Trophoblast cell (in vitro differentiated cells and primary cell): ENCODE measurements around the gene ACIN1.

Source experiments
- DNase-seq, 2 donors: peaks; one replicate each; pipeline ENCODE4 v3.0.0-alpha.2; 2016
- H2AFZ ChIP-seq: 2 replicates; pipeline ENCODE4 v1.6.1; 2013; ENCODE audit warnings: low read length, moderate library complexity, mild to moderate bottlenecking; ENCODE audit not compliant: insufficient read depth, poor library complexity
- H2AK5ac ChIP-seq: 2 replicates; pipeline ENCODE4 v1.6.1; 2013; ENCODE audit warnings: mild to moderate bottlenecking, low read length
- H2BK120ac ChIP-seq: 2 replicates; pipeline ENCODE4 v1.6.1; 2013; ENCODE audit warnings: low read length, mild to moderate bottlenecking, moderate library complexity; ENCODE audit not compliant: insufficient read depth, poor library complexity
- H2BK12ac ChIP-seq: 2 replicates; pipeline ENCODE4 v1.6.1; 2013; ENCODE audit warnings: mild to moderate bottlenecking, low read length, moderate library complexity
- H2BK5ac ChIP-seq: 2 replicates; pipeline ENCODE4 v1.6.1; 2013; ENCODE audit warnings: low read length, low read depth, moderate library complexity, mild to moderate bottlenecking; ENCODE audit not compliant: poor library complexity
- H3K14ac ChIP-seq: 2 replicates; pipeline ENCODE4 v1.6.1; 2013; ENCODE audit warnings: mild to moderate bottlenecking, low read length
- H3K18ac ChIP-seq: 2 replicates; pipeline ENCODE4 v1.6.1; 2013; ENCODE audit warnings: mild to moderate bottlenecking, low read length
- H3K23ac ChIP-seq: 2 replicates; pipeline ENCODE4 v1.6.1; 2013; ENCODE audit warnings: low read length
- H3K27ac ChIP-seq: 2 replicates; pipeline ENCODE4 v1.5.1; 2013; ENCODE audit warnings: low read depth, mild to moderate bottlenecking, inconsistent platforms, low read length, moderate library complexity
- H3K27me3 ChIP-seq: 2 replicates; pipeline ENCODE4 v1.6.1; 2013; ENCODE audit warnings: inconsistent platforms, mild to moderate bottlenecking, low read length, moderate library complexity; ENCODE audit not compliant: insufficient read depth
- H3K36me3 ChIP-seq, 2 experiments: 1 replicate in 1 of 2; 2 replicates in 1 of 2; pipeline ENCODE4 v1.6.1; 2013; ENCODE audit warnings: low read length in 2 of 2, mild to moderate bottlenecking in 2 of 2, moderate library complexity in 1 of 2; ENCODE audit not compliant: insufficient read depth in 2 of 2, control insufficient read depth in 1 of 2
- H3K4ac ChIP-seq: 2 replicates; pipeline ENCODE4 v1.6.1; 2013; ENCODE audit warnings: low read depth, mild to moderate bottlenecking, low read length, moderate library complexity
- H3K4me1 ChIP-seq, 2 experiments: 1 replicate in 1 of 2; 2 replicates in 1 of 2; pipeline ENCODE4 v1.6.1; 2013; ENCODE audit warnings: low read length in 2 of 2, mild to moderate bottlenecking in 2 of 2, moderate library complexity in 1 of 2; ENCODE audit not compliant: insufficient read depth in 2 of 2, control insufficient read depth in 1 of 2
- H3K4me2 ChIP-seq: 2 replicates; pipeline ENCODE4 v1.6.1; 2013; ENCODE audit warnings: inconsistent platforms, mild to moderate bottlenecking, low read length, moderate library complexity
- H3K4me3 ChIP-seq: 2 replicates; pipeline ENCODE4 v1.5.1; 2013; ENCODE audit warnings: mild to moderate bottlenecking, low read depth, low read length, inconsistent platforms
- H3K79me1 ChIP-seq: one replicate; pipeline ENCODE4 v1.6.1; 2013; ENCODE audit warnings: low read length
- H3K79me2 ChIP-seq: 2 replicates; pipeline ENCODE4 v1.6.1; 2013; ENCODE audit warnings: low read length, mild to moderate bottlenecking; ENCODE audit not compliant: control insufficient read depth, insufficient read depth, poor library complexity
- H3K9ac ChIP-seq: 2 replicates; pipeline ENCODE4 v1.6.1; 2013; ENCODE audit warnings: mild to moderate bottlenecking, low read length
- H3K9me3 ChIP-seq: 2 replicates; pipeline ENCODE4 v1.6.1; 2013; ENCODE audit warnings: low read depth, mild to moderate bottlenecking, control low read depth, inconsistent platforms, low read length; ENCODE audit not compliant: insufficient read depth
- H4K12ac ChIP-seq: 2 replicates; pipeline ENCODE4 v1.6.1; 2013; ENCODE audit warnings: low read depth, mild to moderate bottlenecking, low read length, moderate library complexity
- H4K8ac ChIP-seq: 2 replicates; pipeline ENCODE4 v1.6.1; 2013; ENCODE audit warnings: low read depth, mild to moderate bottlenecking, low read length, moderate library complexity
- H4K91ac ChIP-seq: one replicate; pipeline ENCODE4 v1.6.1; 2013; ENCODE audit warnings: low read depth, mild to moderate bottlenecking, low read length, moderate library complexity
- WGBS: extraction: QIAGEN DNeasy Blood & Tissue Kit; methylation state at CpG from one replicate; pipeline ENCODE4 v1.1.7; 2013; ENCODE audit warnings: missing lambda C conversion rate; ENCODE audit not compliant: insufficient read length, insufficient coverage; ENCODE audit errors: extremely low coverage; 5-methylcytosine and 5-hydroxymethylcytosine counted together

ACIN1 gene

DNA sequence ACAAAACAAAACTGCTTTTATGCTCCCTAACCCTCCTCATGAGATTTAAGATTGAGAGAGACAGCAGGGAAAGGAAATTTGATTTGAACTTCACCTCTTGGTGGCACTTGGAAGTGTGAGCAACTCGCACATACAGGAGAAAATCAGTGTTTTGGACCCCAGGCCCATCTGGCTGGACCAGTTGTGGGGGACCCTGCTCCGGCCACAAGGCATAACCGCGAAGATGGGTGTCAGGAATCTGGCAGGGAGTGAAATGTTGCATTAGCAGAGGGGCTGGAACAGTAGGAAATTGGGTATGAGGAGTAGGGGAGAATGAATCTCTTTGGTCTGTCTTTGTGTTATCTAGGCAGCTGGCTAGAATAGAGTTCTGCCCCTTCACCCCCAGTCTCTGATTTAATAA is 8.6 kb upstream of the ACIN1 start:
- Histone ChIP-seq H2AK5ac (no peak overlapping the region), H3K23ac (no peak overlapping the region), H4K91ac (no peak overlapping the region), H2AFZ (no peak overlapping the region), H3K9me3 (no peaks in the 10 kb centered on the region), H3K27me3 (no peaks in the 10 kb centered on the region), H2BK5ac (no peak overlapping the region), H3K4me1 (peaks cover 0 to 2% of the 10 kb centered on the region in 2 experiments), H3K18ac (no peak overlapping the region), H3K14ac (no peak overlapping the region), H4K12ac (no peak overlapping the region), H2BK12ac (no peak overlapping the region), H3K36me3 (no peaks in the 10 kb centered on the region), H3K79me2 (no peaks in the 10 kb centered on the region), H3K79me1 (no peaks in the 10 kb centered on the region), H3K9ac (no peak overlapping the region), H3K4me2 (no peak overlapping the region), H3K4ac (no peak overlapping the region), H3K27ac (no peak overlapping the region), H4K8ac (no peak overlapping the region), H2BK120ac (no peak overlapping the region), H3K4me3 (no peak overlapping the region)
- no CpG with 5 or more reads among the region's 4 CpGs for WGBS
- no peak for DNase-seq

DNA sequence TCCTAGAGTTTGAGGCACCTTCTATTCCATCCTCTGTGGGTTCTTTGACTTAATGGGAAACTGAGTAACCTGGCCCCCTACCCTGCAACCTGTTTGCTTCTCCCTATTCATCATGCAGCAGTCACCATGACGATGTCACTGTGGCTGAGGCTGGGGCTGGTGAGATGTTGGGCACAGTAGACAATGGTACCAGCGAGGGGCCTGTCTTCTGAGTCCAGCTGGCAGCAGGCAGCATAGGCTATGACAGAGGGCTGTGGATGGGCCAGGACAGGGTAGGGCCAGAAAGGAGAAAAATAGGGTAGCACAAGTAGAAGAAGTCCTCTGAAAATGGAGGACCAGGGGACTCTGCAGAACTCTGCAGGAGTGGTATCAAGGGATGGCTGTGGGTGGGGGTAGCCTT is 7.9 kb upstream of the ACIN1 start:
- H4K91ac ChIP-seq: no peak overlapping the region
- H3K27ac ChIP-seq: no peak overlapping the region
- DNase-seq: no peak
- no peak overlapping the region for H3K18ac ChIP-seq
- no peak overlapping the region for H2AFZ ChIP-seq
- no peak overlapping the region for H3K4me3 ChIP-seq
- H3K79me2 ChIP-seq: no peaks in the 10 kb centered on the region
- H2AK5ac ChIP-seq: no peak overlapping the region
- no CpG with 5 or more reads among the region's 2 CpGs for WGBS
- no peak overlapping the region for H4K8ac ChIP-seq
- H3K79me1 ChIP-seq: no peaks in the 10 kb centered on the region
- H4K12ac ChIP-seq: no peak overlapping the region
- no peak overlapping the region for H3K4ac ChIP-seq
- peaks cover 1 to 5% of the 10 kb centered on the region in 2 experiments for H3K36me3 ChIP-seq
- H3K9me3 ChIP-seq: no peaks in the 10 kb centered on the region
- no peaks in the 10 kb centered on the region for H3K27me3 ChIP-seq
- H2BK5ac ChIP-seq: no peak overlapping the region
- no peak overlapping the region for H3K23ac ChIP-seq
- no peak overlapping the region for H3K4me2 ChIP-seq
- no peak overlapping the region for H3K9ac ChIP-seq
- peaks cover 0 to 3% of the 10 kb centered on the region in 2 experiments for H3K4me1 ChIP-seq
- H2BK120ac ChIP-seq: no peak overlapping the region
- no peak overlapping the region for H2BK12ac ChIP-seq
- H3K14ac ChIP-seq: no peak overlapping the region

DNA sequence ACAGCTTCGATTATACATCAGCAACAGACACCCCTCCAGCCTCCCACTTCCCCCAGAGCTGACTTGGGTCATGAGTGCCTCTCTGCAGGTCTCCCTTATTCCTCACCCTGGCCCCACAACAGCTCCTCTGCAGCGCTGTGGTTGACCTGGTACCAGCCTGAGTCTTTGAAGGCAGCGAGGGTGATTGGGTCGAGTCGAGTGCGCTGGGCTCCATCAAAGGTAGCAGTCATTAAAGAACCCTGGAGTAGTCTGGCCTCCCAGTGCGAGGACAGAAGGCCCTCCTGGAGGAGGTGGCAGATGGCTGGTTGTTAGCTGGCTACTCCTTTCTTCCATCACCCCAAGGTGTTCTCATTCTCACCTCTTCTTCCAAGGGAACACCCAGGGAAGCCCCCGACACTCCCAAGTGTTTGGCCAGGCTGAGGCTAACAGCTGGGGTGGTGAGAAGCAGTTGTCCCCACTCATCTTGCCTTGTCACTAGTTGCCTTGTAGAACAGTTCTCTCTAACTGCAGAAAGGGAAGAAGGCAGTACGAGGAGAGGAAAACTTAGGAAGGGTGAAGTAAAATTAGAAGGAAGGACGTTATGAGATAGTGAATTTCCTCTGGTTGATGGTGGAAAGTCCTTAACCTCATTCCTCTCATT is 7.2 kb upstream of the ACIN1 start:
- Histone ChIP-seq H3K36me3 (peaks cover 3 to 9% of the 10 kb centered on the region in 2 experiments), H2BK120ac (no peak overlapping the region), H3K4me3 (no peak overlapping the region), H2AFZ (no peak overlapping the region), H3K79me1 (no peaks in the 10 kb centered on the region), H2BK5ac (no peak overlapping the region), H4K8ac (no peak overlapping the region), H3K27me3 (no peaks in the 10 kb centered on the region), H4K12ac (no peak overlapping the region), H3K79me2 (no peaks in the 10 kb centered on the region), H3K23ac (no peak overlapping the region), H2AK5ac (no peak overlapping the region), H3K4me1 (peaks cover 0 to 5% of the 10 kb centered on the region in 2 experiments), H4K91ac (no peak overlapping the region), H2BK12ac (no peak overlapping the region), H3K14ac (no peak overlapping the region), H3K9me3 (no peaks in the 10 kb centered on the region), H3K18ac (no peak overlapping the region), H3K9ac (no peak overlapping the region), H3K4me2 (no peak overlapping the region), H3K4ac (no peak overlapping the region), H3K27ac (no peak overlapping the region)
- no peak for DNase-seq
- WGBS: no CpG with 5 or more reads among the region's 10 CpGs

DNA sequence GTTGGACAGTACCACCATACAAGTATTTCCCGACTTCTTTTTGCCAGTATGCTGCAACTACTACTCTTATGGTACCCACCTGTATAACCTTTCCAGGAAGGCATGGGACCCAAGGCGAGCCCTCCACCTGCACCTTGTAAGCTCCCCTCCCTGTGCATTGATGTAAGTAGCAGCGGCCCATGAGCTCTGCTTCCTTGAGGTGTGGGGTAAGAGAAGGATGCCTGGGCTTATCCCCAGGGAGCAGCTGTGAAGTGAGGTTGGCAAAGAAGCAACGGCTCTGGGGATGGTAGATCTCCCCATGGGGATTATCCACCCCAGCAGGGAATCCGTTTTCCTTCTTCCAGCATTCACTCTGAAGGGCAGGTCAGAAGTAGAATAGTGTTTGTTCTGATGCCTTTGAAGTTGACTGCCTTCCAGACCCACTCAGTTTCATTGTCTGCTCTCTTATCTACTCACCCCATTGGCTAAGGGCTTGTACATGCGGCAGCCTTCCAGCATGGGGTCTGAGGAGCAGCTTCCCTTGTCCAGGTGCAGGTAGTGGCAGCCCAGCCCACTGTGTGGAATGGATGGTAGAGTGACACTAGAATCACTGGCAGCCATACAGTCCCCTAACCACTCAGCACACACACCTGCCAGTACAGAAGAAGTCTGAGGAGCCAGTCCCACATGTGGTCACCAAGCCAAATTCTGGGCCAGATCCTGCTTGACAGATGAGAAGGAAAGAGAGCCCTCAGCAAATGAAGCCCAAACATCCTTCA is 6.5 kb upstream of the ACIN1 start:
- no peak overlapping the region for H3K18ac ChIP-seq
- no peak overlapping the region for H2BK12ac ChIP-seq
- H4K8ac ChIP-seq: no peak overlapping the region

More for the DNA sequence above, 6.5 kb upstream of the ACIN1 start:
- H2BK5ac ChIP-seq: no peak overlapping the region
- H3K4me1 ChIP-seq: peaks cover 3 to 9% of the 10 kb centered on the region in 2 experiments
- no peak overlapping the region for H3K14ac ChIP-seq
- WGBS: no CpG with 5 or more reads among the region's 6 CpGs
- no peak overlapping the region for H3K23ac ChIP-seq
- no peak overlapping the region for H3K4me2 ChIP-seq
- H3K79me2 ChIP-seq: peaks cover 2% of the 10 kb centered on the region
- H3K27me3 ChIP-seq: no peaks in the 10 kb centered on the region
- no peak overlapping the region for H3K4me3 ChIP-seq
- no peak overlapping the region for H4K12ac ChIP-seq
- no peak overlapping the region for H2AFZ ChIP-seq
- H3K9me3 ChIP-seq: no peaks in the 10 kb centered on the region
- H3K9ac ChIP-seq: no peak overlapping the region
- no peak for DNase-seq
- no peak overlapping the region for H2BK120ac ChIP-seq
- no peaks in the 10 kb centered on the region for H3K79me1 ChIP-seq
- H4K91ac ChIP-seq: no peak overlapping the region
- H3K4ac ChIP-seq: no peak overlapping the region
- H2AK5ac ChIP-seq: no peak overlapping the region
- H3K36me3 ChIP-seq: peaks cover 3 to 9% of the 10 kb centered on the region in 2 experiments
- H3K27ac ChIP-seq: no peak overlapping the region
